Liver (tissue), 9 donors: Measurements from ENCODE around the gene WDR26. TPM values are rescaled to one million over a fixed set of nuclear protein-coding genes. Genes with fewer than 3 reads are reported as not detected.

Experiments used
- DNase-seq: peaks from one replicate; pipeline ENCODE4 v3.0.0-alpha.2; 2017; ENCODE audit warnings: low spot score
- H3K27ac ChIP-seq, 2 donors: one replicate each; pipeline ENCODE4 v1.7.0; 2013; ENCODE audit warnings: inconsistent platforms in 2 of 2, low read length in 2 of 2, control low read depth in 1 of 2, low read depth in 1 of 2, mild to moderate bottlenecking in 1 of 2
- H3K27me3 ChIP-seq, 4 donors: one replicate each; pipeline versions ENCODE4 v1.6.1 to v1.7.0; 2013; ENCODE audit warnings: low read length in 3 of 4, inconsistent platforms in 1 of 4, mild to moderate bottlenecking in 1 of 4, moderate library complexity in 1 of 4; ENCODE audit not compliant: control insufficient read depth in 4 of 4, insufficient read depth in 4 of 4
- H3K36me3 ChIP-seq, 4 donors: one replicate each; pipeline versions ENCODE4 v1.6.1 to v1.7.0; 2013; ENCODE audit warnings: low read length in 3 of 4, mild to moderate bottlenecking in 3 of 4, low read depth in 1 of 4, moderate library complexity in 1 of 4; ENCODE audit not compliant: control insufficient read depth in 4 of 4, insufficient read depth in 3 of 4
- H3K4me1 ChIP-seq, 4 donors: one replicate each; pipeline versions ENCODE4 v1.6.1 to v1.7.0; 2013; ENCODE audit warnings: low read length in 3 of 4, mild to moderate bottlenecking in 3 of 4, moderate library complexity in 1 of 4; ENCODE audit not compliant: control insufficient read depth in 4 of 4, insufficient read depth in 4 of 4
- H3K4me3 ChIP-seq, 3 donors: one replicate each; pipeline versions ENCODE4 v1.6.1 to v1.7.0; 2013; ENCODE audit warnings: low read length in 3 of 3, control low read depth in 1 of 3, low read depth in 1 of 3, mild to moderate bottlenecking in 1 of 3
- H3K9ac ChIP-seq, 2 donors: one replicate each; pipeline ENCODE4 v1.7.0; 2013; ENCODE audit warnings: low read length in 2 of 2, mild to moderate bottlenecking in 2 of 2, moderate library complexity in 2 of 2, control low read depth in 1 of 2, low read depth in 1 of 2
- H3K9me3 ChIP-seq, 4 donors: one replicate each; pipeline versions ENCODE4 v1.6.1 to v1.7.0; 2013; ENCODE audit warnings: low read length in 3 of 4; ENCODE audit not compliant: control insufficient read depth in 4 of 4
- EGR1 ChIP-seq, 2 donors: IDR thresholded peaks; 2 replicates each; pipeline ENCODE4 v1.6.1; 2016 to 2018; ENCODE audit warnings: antibody characterized with exemption in 2 of 2, low read depth in 2 of 2
- FOXA1 ChIP-seq: IDR thresholded peaks from 2 replicates; pipeline ENCODE4 v1.6.1; 2016; ENCODE audit warnings: antibody characterized with exemption
- FOXA2 ChIP-seq: IDR thresholded peaks from 2 replicates; pipeline ENCODE4 v1.6.1; 2016; ENCODE audit warnings: antibody characterized with exemption
- HNF4A ChIP-seq, 2 donors: conservative IDR thresholded peaks; 2 replicates each; pipeline ENCODE4 v1.6.1; 2016; ENCODE audit warnings: antibody characterized with exemption in 2 of 2, mild to moderate bottlenecking in 2 of 2
- HNF4G ChIP-seq: IDR thresholded peaks from 2 replicates; pipeline ENCODE4 v1.6.1; 2016; ENCODE audit warnings: antibody characterized with exemption
- JUND ChIP-seq, 2 donors: IDR thresholded peaks; 2 replicates each; pipeline ENCODE4 v1.6.1; 2016; ENCODE audit warnings: antibody characterized with exemption in 2 of 2
- NR2F2 ChIP-seq: IDR thresholded peaks from 2 replicates; pipeline ENCODE4 v1.6.1; 2016; ENCODE audit warnings: antibody characterized with exemption
- SP1 ChIP-seq: IDR thresholded peaks from 2 replicates; pipeline ENCODE4 v1.6.1; 2018; ENCODE audit warnings: antibody characterized with exemption, mild to moderate bottlenecking
- TAF1 ChIP-seq: conservative IDR thresholded peaks from 2 replicates; pipeline ENCODE4 v1.6.1; 2016; ENCODE audit warnings: antibody characterized with exemption, mild to moderate bottlenecking
- YY1 ChIP-seq: IDR thresholded peaks from 2 replicates; pipeline ENCODE4 v1.6.1; 2016; ENCODE audit warnings: antibody characterized with exemption, mild to moderate bottlenecking
- WGBS: extraction: QIAGEN DNeasy Blood & Tissue Kit; methylation state at CpG from one replicate; pipeline ENCODE4 v1.1.7; 2013; 5-methylcytosine and 5-hydroxymethylcytosine counted together
- polyA plus RNA-seq, 2 donors: library from polyadenylated mRNA; stranded (reverse) in 1 of 2; unstranded in 1 of 2; fragments of 200-250 nt in 1 of 2; fragments of >200 nt in 1 of 2; fragmentation: Nextera tagmentation in 1 of 2; extraction: Ambion mirVana in 1 of 2; gene quantifications; one replicate each; pipeline versions ENCODE4 v1.2.1 to v1.2.3, GENCODE V29; 2013 to 2015
- total RNA-seq, 2 donors: library from RNA; depleted of rRNA; stranded (reverse); fragments of >200 nt; gene quantifications; one replicate each; pipeline ENCODE4 v1.2.3, GENCODE V29; 2014
- TF ChIP-seq, protein P1 (sequence below): fragments of 150-350 bp; IDR thresholded peaks from 2 replicates; pipeline ENCODE4 v1.5.1; 2017; ENCODE audit warnings: improper control_type of control experiment, low read depth, low read length; ENCODE audit not compliant: missing input control
- TF ChIP-seq, protein P2 (sequence below): IDR thresholded peaks from 2 replicates; pipeline ENCODE4 v1.6.1; 2016; ENCODE audit warnings: antibody characterized with exemption
- TF ChIP-seq, protein P3 (sequence below): IDR thresholded peaks from 2 replicates; pipeline ENCODE4 v1.6.1; 2016; ENCODE audit warnings: antibody characterized with exemption
- donor health status: healthy.
- donor health status: healthy.
- donor health status: healthy.
- donor health status: healthy.
- donor health status: healthy.

The WDR26 gene
- total and polyA plus RNA-seq, 4 donors = 9.4 to 119 (median 34.9) TPM

DNA sequence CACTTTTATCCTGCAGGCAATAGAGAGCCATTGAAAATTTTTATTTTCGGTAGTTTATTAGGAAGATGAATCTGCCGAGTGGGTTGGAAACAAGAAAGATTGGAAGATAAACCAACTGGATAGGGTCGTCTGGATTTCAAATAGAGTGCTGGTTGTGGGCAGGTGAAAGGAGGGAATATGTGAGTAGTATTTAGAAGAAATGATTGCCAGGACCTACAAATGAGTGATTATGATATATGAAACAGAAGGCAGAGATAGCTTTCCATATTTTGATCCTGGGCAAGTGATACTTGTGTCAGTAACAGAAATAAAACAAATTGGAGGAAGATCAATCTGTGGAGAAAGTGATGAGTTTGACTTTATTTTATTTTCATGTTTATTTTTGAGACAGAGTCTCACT, 75.4 kb downstream of the WDR26 start:
- no peak overlapping the region for H3K27ac ChIP-seq
- peaks cover 0 to 2% (median 0%) of the 10 kb centered on the region in 4 donors for H3K36me3 ChIP-seq
- no peak for TF ChIP-seq TAF1
- peaks cover 0 to 10% (median 4%) of the 10 kb centered on the region in 4 donors for H3K4me1 ChIP-seq
- H3K9ac ChIP-seq = no peak overlapping the region
- no peak for DNase-seq
- WGBS = 89% methylated on average over 3 of the region's 3 CpGs
- no peak overlapping the region for H3K4me3 ChIP-seq
- H3K27me3 ChIP-seq = no peaks in the 10 kb centered on the region
- H3K9me3 ChIP-seq = no peaks in the 10 kb centered on the region

DNA sequence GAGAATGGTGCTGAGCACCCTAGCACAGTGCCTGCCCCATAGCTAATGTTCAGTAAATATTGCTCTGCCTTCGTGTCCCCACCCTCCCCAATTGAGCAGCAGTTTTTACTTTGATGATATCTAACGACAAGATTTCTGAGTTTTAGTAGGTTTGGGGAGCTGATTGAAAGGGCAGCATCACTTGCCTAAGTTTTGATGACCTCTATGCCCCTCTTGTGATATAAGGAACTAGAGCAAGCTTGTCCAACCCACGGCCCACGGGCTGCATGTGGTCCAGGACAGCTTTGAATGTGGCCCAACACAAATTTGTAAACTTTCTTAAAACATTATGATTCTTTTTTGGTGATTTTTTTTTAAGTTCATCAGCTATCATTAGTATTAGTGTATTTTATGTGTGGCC, 76.4 kb downstream of the WDR26 start:
- no peak overlapping the region for H3K4me3 ChIP-seq
- peaks cover 0 to 10% (median 4%) of the 10 kb centered on the region in 4 donors for H3K4me1 ChIP-seq
- no peaks in the 10 kb centered on the region for H3K36me3 ChIP-seq
- H3K9me3 ChIP-seq = no peaks in the 10 kb centered on the region
- H3K9ac ChIP-seq = no peak overlapping the region
- no peak overlapping the region for H3K27ac ChIP-seq
- no peaks in the 10 kb centered on the region for H3K27me3 ChIP-seq
- TF ChIP-seq JUND (IDR thresholded peaks at IDR 0.05) (no peak), EGR1 (IDR thresholded peaks at IDR 0.05; ENCODE audit: low read depth in 2 of 2) (no peak), HNF4A (conservative IDR thresholded peaks at IDR 0.05) (no peak), FOXA1 (no peak), YY1 (no peak), NR2F2 (no peak), FOXA2 (no peak), HNF4G (no peak), TAF1 (no peak), SP1 (no peak)
- TF ChIP-seq, protein P1, sequence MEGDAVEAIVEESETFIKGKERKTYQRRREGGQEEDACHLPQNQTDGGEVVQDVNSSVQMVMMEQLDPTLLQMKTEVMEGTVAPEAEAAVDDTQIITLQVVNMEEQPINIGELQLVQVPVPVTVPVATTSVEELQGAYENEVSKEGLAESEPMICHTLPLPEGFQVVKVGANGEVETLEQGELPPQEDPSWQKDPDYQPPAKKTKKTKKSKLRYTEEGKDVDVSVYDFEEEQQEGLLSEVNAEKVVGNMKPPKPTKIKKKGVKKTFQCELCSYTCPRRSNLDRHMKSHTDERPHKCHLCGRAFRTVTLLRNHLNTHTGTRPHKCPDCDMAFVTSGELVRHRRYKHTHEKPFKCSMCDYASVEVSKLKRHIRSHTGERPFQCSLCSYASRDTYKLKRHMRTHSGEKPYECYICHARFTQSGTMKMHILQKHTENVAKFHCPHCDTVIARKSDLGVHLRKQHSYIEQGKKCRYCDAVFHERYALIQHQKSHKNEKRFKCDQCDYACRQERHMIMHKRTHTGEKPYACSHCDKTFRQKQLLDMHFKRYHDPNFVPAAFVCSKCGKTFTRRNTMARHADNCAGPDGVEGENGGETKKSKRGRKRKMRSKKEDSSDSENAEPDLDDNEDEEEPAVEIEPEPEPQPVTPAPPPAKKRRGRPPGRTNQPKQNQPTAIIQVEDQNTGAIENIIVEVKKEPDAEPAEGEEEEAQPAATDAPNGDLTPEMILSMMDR = no peak
- TF ChIP-seq, protein P2, sequence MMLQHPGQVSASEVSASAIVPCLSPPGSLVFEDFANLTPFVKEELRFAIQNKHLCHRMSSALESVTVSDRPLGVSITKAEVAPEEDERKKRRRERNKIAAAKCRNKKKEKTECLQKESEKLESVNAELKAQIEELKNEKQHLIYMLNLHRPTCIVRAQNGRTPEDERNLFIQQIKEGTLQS = no peak
- TF ChIP-seq, protein P3, sequence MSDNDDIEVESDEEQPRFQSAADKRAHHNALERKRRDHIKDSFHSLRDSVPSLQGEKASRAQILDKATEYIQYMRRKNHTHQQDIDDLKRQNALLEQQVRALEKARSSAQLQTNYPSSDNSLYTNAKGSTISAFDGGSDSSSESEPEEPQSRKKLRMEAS = no peak
- 77% methylated on average over 4 of the region's 4 CpGs for WGBS
- DNase-seq = no peak

DNA sequence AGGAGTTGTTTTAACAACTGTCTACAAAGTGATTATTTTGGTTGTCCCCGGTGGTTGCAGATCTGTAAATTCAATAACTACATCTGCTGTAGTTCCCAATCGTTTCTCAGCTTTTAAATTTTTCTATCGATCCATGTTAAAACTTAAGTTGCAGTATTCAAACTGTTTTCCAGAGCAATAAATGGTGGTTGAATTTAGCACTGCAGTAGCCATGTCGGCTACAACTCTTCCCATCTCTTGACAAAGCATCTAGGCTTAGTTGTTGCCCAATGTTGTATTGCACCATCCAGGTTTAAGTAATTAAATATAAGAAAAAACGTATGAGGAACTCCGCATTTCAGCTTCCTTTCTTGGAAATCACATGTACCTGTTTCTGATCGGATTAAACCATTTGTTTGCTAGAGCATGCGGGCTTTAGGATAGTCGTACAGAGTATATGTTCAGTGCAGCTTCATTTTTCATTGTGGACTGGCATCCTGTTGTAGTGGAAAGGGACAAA, 76.9 kb downstream of the WDR26 start:
- H3K9ac ChIP-seq = peak overlapping the region in 1 of 2 donors; percentile 29
- H3K9me3 ChIP-seq = no peaks in the 10 kb centered on the region
- no peak for DNase-seq
- H3K4me3 ChIP-seq = peak overlapping the region; percentile 76 to 96 (median 95)
- 21% methylated on average over 9 of the region's 9 CpGs for WGBS
- no peak for TF ChIP-seq HNF4G
- TF ChIP-seq YY1 = peak; percentile 75
- TF ChIP-seq FOXA1 = no peak
- no peaks in the 10 kb centered on the region for H3K36me3 ChIP-seq
- no peaks in the 10 kb centered on the region for H3K27me3 ChIP-seq
- H3K4me1 ChIP-seq = peaks cover 0 to 10% (median 4%) of the 10 kb centered on the region in 4 donors
- H3K27ac ChIP-seq = peak overlapping the region; percentile 55 to 87
